GM12874 (cell line): ENCODE data around the gene ATG16L1.

ENCODE experiments used
- TF ChIP-seq, protein P1 (sequence below): IDR thresholded peaks from 2 replicates; pipeline ENCODE4 v1.5.1; 2011; ENCODE audit warnings: low read depth, mild to moderate bottlenecking, control low read depth, low read length, moderate library complexity; ENCODE audit not compliant: insufficient read depth

The ATG16L1 gene

GRCh38 chr2:233259730-233260129 is 8.3 kb downstream of the ATG16L1 start:
- TF ChIP-seq, protein P1, sequence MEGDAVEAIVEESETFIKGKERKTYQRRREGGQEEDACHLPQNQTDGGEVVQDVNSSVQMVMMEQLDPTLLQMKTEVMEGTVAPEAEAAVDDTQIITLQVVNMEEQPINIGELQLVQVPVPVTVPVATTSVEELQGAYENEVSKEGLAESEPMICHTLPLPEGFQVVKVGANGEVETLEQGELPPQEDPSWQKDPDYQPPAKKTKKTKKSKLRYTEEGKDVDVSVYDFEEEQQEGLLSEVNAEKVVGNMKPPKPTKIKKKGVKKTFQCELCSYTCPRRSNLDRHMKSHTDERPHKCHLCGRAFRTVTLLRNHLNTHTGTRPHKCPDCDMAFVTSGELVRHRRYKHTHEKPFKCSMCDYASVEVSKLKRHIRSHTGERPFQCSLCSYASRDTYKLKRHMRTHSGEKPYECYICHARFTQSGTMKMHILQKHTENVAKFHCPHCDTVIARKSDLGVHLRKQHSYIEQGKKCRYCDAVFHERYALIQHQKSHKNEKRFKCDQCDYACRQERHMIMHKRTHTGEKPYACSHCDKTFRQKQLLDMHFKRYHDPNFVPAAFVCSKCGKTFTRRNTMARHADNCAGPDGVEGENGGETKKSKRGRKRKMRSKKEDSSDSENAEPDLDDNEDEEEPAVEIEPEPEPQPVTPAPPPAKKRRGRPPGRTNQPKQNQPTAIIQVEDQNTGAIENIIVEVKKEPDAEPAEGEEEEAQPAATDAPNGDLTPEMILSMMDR = no peak

DNA sequence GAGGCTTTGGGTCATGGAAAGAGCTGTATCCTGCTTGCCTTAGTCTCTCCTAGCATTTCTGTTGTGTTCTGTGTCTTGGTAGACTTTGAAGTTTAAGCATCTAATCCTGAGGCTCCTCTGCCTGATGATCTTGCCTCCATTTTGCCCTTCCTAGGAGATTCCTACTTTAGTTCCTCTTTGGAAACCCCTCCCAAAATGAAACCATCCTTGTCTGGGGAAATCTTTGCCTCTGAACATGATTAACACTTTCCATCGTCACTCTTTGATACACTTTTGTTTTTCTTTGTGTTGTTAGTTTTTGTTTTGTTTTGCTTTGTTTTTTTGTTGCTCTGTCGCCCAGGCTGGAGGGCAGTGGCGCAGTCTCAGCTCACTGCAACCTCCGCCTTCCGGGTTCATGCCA is 9.2 kb downstream of the ATG16L1 start:
- TF ChIP-seq, protein P1 = no peak

DNA sequence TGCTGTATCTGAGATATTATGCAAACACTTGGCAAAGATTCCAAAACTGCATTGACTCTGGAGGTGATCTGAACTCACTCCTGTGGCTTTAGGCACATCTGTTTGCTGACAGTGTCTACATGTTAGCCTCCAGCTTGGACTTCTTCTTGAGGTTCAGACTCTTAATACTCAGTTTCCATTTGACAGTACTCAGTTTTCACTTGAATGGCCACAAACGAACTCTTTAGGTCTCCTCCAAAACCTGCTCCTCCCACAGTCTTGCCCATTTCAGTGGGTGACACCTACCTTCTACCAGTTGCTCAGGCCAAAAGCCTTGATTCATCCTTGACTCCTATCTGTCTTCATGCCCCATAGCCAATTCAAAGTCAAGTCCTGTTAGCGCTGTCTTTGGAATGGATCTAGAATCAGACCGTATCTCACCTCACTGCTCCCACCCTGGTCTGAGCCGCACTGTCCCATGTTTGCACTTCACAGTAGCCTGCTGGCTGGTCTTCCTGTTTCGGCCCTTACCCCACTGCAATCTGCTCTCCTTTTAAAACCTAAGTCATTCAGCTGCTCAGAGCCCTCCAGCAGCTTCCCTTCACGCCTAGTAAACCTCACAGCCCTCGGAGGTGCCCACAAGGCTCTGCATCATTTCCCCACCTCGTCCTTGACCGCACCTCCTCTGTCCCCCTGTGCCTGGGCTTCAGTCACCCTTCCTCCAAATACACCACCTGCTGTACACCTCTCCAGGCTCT is 10.5 kb downstream of the ATG16L1 start:
- TF ChIP-seq, protein P1 = no peak

- TF ChIP-seq, protein P1 = no peak
These were observed 11.1 kb downstream of the ATG16L1 start for GRCh38 chr2:233262562-233262961.

DNA sequence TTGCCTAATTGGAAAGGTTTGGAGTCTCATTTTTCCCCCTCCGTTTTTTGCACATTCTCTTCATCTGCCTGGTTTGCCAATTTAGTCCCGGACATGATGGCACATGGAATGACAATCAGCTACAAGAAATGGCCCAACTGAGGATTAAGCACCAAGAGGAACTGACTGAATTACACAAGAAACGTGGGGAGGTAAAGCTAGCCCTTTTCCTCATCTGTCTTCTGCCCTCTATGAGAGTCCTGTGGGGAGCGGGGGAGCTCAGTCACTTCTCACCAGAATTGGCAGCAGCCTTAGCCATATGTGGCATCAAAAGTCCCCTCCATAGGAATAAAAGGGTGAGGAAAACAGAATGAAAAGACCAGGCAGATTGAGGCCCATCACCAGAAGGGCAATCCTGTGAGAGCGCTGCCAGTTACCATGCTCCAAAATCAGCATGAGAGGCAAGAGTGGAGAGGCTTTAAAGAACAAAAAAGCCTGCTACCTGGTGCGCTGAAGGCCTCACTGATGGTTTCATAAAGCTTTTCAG is 11.6 kb downstream of the ATG16L1 start:
- TF ChIP-seq, protein P1 = no peak

DNA sequence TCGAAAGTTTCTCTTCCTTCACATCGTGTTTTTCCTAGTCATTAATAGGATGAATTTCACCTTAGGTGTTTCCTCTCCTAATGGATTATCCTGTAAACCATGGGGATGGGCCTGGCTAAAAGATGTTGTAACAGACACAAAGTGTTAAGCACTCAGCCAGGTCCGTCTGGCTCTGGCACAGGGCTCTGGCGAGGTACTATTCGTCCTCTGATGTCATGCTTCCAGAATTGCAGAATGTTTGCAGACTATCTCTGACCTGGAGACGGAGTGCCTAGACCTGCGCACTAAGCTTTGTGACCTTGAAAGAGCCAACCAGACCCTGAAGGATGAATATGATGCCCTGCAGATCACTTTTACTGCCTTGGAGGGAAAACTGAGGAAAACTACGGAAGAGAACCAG is 13.2 kb downstream of the ATG16L1 start:
- TF ChIP-seq, protein P1 = no peak

- TF ChIP-seq, protein P1 = no peak
These were observed 14.5 kb downstream of the ATG16L1 start for GRCh38 chr2:233265899-233266431.
